SK-N-SH treated with all-trans-retinoic acid at 6 μM for 48 hours (cell line): ENCODE results near the gene GRK2.

Experiments used
- ATAC-seq: fragments of 200-7000 bp; cut with Tn5 transposase; 3 replicates; pipeline ENCODE4 v1.9.1; 2020; ENCODE audit warnings: mild to moderate bottlenecking, moderate library complexity
- ARNTL ChIP-seq: fragments of 450-650 bp; formaldehyde crosslinking; IDR thresholded peaks from 2 replicates; pipeline ENCODE4 v1.5.0; 2020; ENCODE audit warnings: low read depth, mild to moderate bottlenecking, moderate library complexity, borderline replicate concordance
- BACH2 ChIP-seq: fragments of 250-450 bp; sonication (Bioruptor Pico); IDR thresholded peaks from 2 replicates; pipeline ENCODE4 v1.9.0; 2021; ENCODE audit warnings: mild to moderate bottlenecking, borderline replicate concordance
- CREB5 ChIP-seq: fragments of 250-450 bp; sonication (Bioruptor Pico); IDR thresholded peaks from 2 replicates; pipeline ENCODE4 v1.5.1; 2020; ENCODE audit warnings: low read depth, mild to moderate bottlenecking, moderate library complexity
- CSRNP3 ChIP-seq: fragments of 250-450 bp; sonication (Bioruptor Pico); IDR thresholded peaks from 2 replicates; pipeline ENCODE4 v1.5.1; 2021; ENCODE audit warnings: mild to moderate bottlenecking, moderate library complexity
- ESRRG ChIP-seq: fragments of 250-450 bp; sonication (Bioruptor Pico); IDR thresholded peaks from 2 replicates; pipeline ENCODE4 v1.6.1; 2021; ENCODE audit warnings: mild to moderate bottlenecking
- GLIS3 ChIP-seq: fragments of 250-450 bp; sonication (Bioruptor Pico); IDR thresholded peaks from 2 replicates; pipeline ENCODE4 v1.5.0; 2020; ENCODE audit warnings: mild to moderate bottlenecking, moderate library complexity
- ISL1 ChIP-seq: fragments of 250-450 bp; sonication (Bioruptor Pico); IDR thresholded peaks from 2 replicates; pipeline ENCODE4 v2.1.2; 2022; ENCODE audit warnings: mild to moderate bottlenecking, moderate library complexity
- OSR1 ChIP-seq: fragments of 250-450 bp; sonication (Bioruptor Pico); IDR thresholded peaks from 2 replicates; pipeline ENCODE4 v1.8.0; 2022; ENCODE audit warnings: moderate library complexity, mild to moderate bottlenecking, inconsistent platforms
- PATZ1 ChIP-seq: fragments of 250-450 bp; sonication (Bioruptor Pico); IDR thresholded peaks from 2 replicates; pipeline ENCODE4 v1.8.0; 2020; ENCODE audit warnings: mild to moderate bottlenecking, moderate library complexity, borderline replicate concordance
- POU6F1 ChIP-seq: fragments of 250-450 bp; sonication (Bioruptor Pico); IDR thresholded peaks from 2 replicates; pipeline ENCODE4 v1.8.0; 2021; ENCODE audit warnings: low read depth, mild to moderate bottlenecking, moderate library complexity, borderline replicate concordance
- PPARA ChIP-seq: fragments of 250-450 bp; sonication (Bioruptor Pico); IDR thresholded peaks from 2 replicates; pipeline ENCODE4 v1.5.0; 2020; ENCODE audit warnings: mild to moderate bottlenecking, borderline replicate concordance
- RARB ChIP-seq: fragments of 250-450 bp; sonication (Bioruptor Pico); IDR thresholded peaks from 2 replicates; pipeline ENCODE4 v1.8.0; 2021; ENCODE audit warnings: mild to moderate bottlenecking, moderate library complexity
- SNAI2 ChIP-seq: fragments of 250-450 bp; sonication (Bioruptor Pico); IDR thresholded peaks from 2 replicates; pipeline ENCODE4 v1.5.0; 2020; ENCODE audit warnings: mild to moderate bottlenecking, moderate library complexity
- TCF4 ChIP-seq: fragments of 250-450 bp; sonication (Bioruptor Pico); IDR thresholded peaks from 2 replicates; pipeline ENCODE4 v1.8.0; 2021; ENCODE audit warnings: mild to moderate bottlenecking, moderate library complexity, borderline replicate concordance
- TOX ChIP-seq: fragments of 250-450 bp; sonication (Bioruptor Pico); IDR thresholded peaks from 2 replicates; pipeline ENCODE4 v1.8.0; 2021; ENCODE audit warnings: mild to moderate bottlenecking, moderate library complexity, borderline replicate concordance
- ZC3H10 ChIP-seq: fragments of 250-450 bp; sonication (Bioruptor Pico); IDR thresholded peaks from 2 replicates; pipeline ENCODE4 v1.5.1; 2021; ENCODE audit warnings: mild to moderate bottlenecking, moderate library complexity
- ZFP3 ChIP-seq: fragments of 250-450 bp; sonication (Bioruptor Pico); IDR thresholded peaks from 2 replicates; pipeline ENCODE4 v1.5.0; 2020; ENCODE audit warnings: mild to moderate bottlenecking, moderate library complexity
- ZFP30 ChIP-seq: fragments of 450-650 bp; formaldehyde crosslinking; IDR thresholded peaks from 2 replicates; pipeline ENCODE4 v1.5.0; 2022; ENCODE audit warnings: mild to moderate bottlenecking, moderate library complexity
- ZNF565 ChIP-seq: fragments of 450-650 bp; formaldehyde crosslinking; conservative IDR thresholded peaks from 2 replicates; pipeline ENCODE4 v1.5.0; 2020; ENCODE audit warnings: low read depth, mild to moderate bottlenecking, moderate library complexity
- ZNF8 ChIP-seq: fragments of 450-650 bp; formaldehyde crosslinking; IDR thresholded peaks from 2 replicates; pipeline ENCODE4 v1.5.0; 2020; ENCODE audit warnings: mild to moderate bottlenecking, moderate library complexity

GRK2 gene

GRCh38 chr11:67292671-67293070 is 26.4 kb downstream of the GRK2 start:
- TF ChIP-seq TCF4 (CRISPR knock-in tag) (no peak), PATZ1 (CRISPR knock-in tag) (no peak), ARNTL (CRISPR knock-in tag) (no peak), CREB5 (CRISPR knock-in tag) (no peak), POU6F1 (CRISPR knock-in tag) (no peak), ZFP30 (CRISPR knock-in tag) (no peak)
- no peak for ATAC-seq

GRCh38 chr11:67293090-67293489 is 26.8 kb downstream of the GRK2 start:
- TF ChIP-seq TCF4 (CRISPR knock-in tag) (no peak), ESRRG (CRISPR knock-in tag) (no peak), ZNF8 (no peak), ZNF565 (no peak), PATZ1 (CRISPR knock-in tag) (no peak), CSRNP3 (CRISPR knock-in tag) (no peak), ZC3H10 (CRISPR knock-in tag) (no peak), CREB5 (CRISPR knock-in tag) (no peak), ARNTL (CRISPR knock-in tag) (no peak), ISL1 (CRISPR knock-in tag) (no peak), BACH2 (CRISPR knock-in tag) (no peak), SNAI2 (CRISPR knock-in tag) (no peak), POU6F1 (CRISPR knock-in tag) (no peak), ZFP30 (CRISPR knock-in tag) (no peak), ZFP3 (CRISPR knock-in tag) (no peak), OSR1 (CRISPR knock-in tag) (no peak), RARB (CRISPR knock-in tag) (no peak), PPARA (CRISPR knock-in tag) (no peak), TOX (CRISPR knock-in tag) (no peak), GLIS3 (CRISPR knock-in tag) (no peak)
- ATAC-seq = no peak
